KMS-11 (cell line): Measurements from ENCODE around the gene DRG1.
A peak's percentile ranks its signal among the peaks of the same experiment; 100 is the strongest.

Experiments used
- H2AFZ ChIP-seq: fragments of 200-600 bp; sonication (generic); 2 replicates; pipeline ENCODE4 v1.6.1; 2016; ENCODE audit warnings: antibody characterized with exemption, mixed run types, low read depth
- H3K27ac ChIP-seq: fragments of 200-600 bp; sonication (generic); 2 replicates; pipeline ENCODE4 v1.6.1; 2016; ENCODE audit warnings: mild to moderate bottlenecking, mixed run types
- H3K27me3 ChIP-seq: fragments of 200-600 bp; sonication (generic); 2 replicates; pipeline ENCODE4 v1.6.1; 2017; ENCODE audit warnings: mild to moderate bottlenecking, low read depth, mixed run types, moderate library complexity; ENCODE audit not compliant: insufficient read depth
- H3K36me3 ChIP-seq: fragments of 200-600 bp; sonication (generic); 2 replicates; pipeline ENCODE4 v1.6.1; 2017; ENCODE audit warnings: mild to moderate bottlenecking, mixed run types; ENCODE audit not compliant: insufficient read depth
- H3K4me1 ChIP-seq: fragments of 200-600 bp; sonication (generic); 2 replicates; pipeline ENCODE4 v1.6.1; 2016; ENCODE audit warnings: mild to moderate bottlenecking, low read depth, mixed run types; ENCODE audit not compliant: poor library complexity, severe bottlenecking
- H3K4me2 ChIP-seq: fragments of 200-600 bp; sonication (generic); 2 replicates; pipeline ENCODE4 v1.7.0; 2016; ENCODE audit warnings: mild to moderate bottlenecking, mixed run types
- H3K4me3 ChIP-seq: fragments of 200-600 bp; sonication (generic); IDR thresholded peaks from 2 replicates; pipeline ENCODE4 v1.6.1; 2017; ENCODE audit warnings: low read depth, low read length, mixed read lengths; ENCODE audit not compliant: insufficient read depth
- H3K79me2 ChIP-seq: fragments of 200-600 bp; sonication (generic); 2 replicates; pipeline ENCODE4 v1.6.1; 2016; ENCODE audit warnings: low read depth, mixed run types; ENCODE audit not compliant: insufficient read depth
- H3K9ac ChIP-seq: fragments of 200-600 bp; sonication (generic); 2 replicates; pipeline ENCODE4 v1.6.1; 2016; ENCODE audit warnings: mild to moderate bottlenecking, mixed run types
- H4K20me1 ChIP-seq: fragments of 200-600 bp; sonication (generic); 2 replicates; pipeline ENCODE4 v1.6.1; 2016; ENCODE audit warnings: mild to moderate bottlenecking, mixed run types; ENCODE audit not compliant: insufficient read depth
- TF ChIP-seq, protein P1 (sequence below): fragments of 200-600 bp; sonication (generic); conservative IDR thresholded peaks from 2 replicates; pipeline ENCODE4 v1.6.1; 2017; ENCODE audit warnings: low read depth, mild to moderate bottlenecking, antibody characterized with exemption, low read length, moderate library complexity, mixed read lengths

The DRG1 gene, protein sequence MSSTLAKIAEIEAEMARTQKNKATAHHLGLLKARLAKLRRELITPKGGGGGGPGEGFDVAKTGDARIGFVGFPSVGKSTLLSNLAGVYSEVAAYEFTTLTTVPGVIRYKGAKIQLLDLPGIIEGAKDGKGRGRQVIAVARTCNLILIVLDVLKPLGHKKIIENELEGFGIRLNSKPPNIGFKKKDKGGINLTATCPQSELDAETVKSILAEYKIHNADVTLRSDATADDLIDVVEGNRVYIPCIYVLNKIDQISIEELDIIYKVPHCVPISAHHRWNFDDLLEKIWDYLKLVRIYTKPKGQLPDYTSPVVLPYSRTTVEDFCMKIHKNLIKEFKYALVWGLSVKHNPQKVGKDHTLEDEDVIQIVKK

DNA sequence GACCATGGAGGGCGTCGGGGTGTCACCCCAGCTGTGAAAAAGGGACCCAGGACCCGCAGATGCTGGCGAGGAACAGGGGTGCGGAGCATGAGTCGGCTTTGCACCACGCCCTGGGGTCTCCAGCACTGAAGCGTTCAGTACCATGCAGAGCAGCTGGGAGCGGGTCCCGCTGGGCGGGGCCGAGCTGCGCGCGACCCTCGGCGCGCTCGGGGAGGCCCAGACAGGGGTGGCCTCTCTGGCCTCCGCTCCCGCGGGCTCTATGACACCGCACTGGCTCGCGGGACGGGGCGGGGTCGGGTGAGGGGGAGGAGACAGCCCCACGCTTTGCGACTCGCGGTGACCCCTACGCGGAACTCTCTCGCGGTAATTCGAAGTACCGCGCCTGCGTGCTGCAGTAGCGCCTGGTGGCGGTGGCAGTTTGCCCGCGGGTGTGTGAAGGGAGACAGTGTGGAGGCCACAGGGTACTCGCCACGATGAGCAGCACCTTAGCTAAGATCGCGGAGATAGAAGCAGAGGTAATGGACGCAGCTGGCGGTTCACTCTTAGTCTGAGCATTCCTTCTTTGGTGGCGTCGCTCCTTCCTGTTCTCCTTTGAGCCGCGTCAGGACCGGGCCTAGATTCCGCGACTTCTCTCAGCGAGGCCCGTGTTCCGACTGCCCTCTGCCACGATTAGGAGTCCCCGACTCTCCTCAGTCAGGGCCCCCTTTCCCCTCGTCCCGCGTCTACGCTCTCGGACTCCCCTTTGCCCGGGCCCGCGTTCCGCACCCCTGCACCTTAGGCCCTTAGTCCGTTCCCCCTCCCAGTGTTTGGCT, at the start of gene DRG1:
DRG1 (plus strand) TSS at position 394 of the 812 bp plus-strand sequence; CDS start at position 474, 80 bp downstream.
- peak within 1 kb of the TSS; percentile 93 for H3K4me2 ChIP-seq
- peaks cover 49% of the 10 kb centered on the region for H3K79me2 ChIP-seq
- peaks cover 20% of the 10 kb centered on the region for H3K4me1 ChIP-seq
- TF ChIP-seq, protein P1, sequence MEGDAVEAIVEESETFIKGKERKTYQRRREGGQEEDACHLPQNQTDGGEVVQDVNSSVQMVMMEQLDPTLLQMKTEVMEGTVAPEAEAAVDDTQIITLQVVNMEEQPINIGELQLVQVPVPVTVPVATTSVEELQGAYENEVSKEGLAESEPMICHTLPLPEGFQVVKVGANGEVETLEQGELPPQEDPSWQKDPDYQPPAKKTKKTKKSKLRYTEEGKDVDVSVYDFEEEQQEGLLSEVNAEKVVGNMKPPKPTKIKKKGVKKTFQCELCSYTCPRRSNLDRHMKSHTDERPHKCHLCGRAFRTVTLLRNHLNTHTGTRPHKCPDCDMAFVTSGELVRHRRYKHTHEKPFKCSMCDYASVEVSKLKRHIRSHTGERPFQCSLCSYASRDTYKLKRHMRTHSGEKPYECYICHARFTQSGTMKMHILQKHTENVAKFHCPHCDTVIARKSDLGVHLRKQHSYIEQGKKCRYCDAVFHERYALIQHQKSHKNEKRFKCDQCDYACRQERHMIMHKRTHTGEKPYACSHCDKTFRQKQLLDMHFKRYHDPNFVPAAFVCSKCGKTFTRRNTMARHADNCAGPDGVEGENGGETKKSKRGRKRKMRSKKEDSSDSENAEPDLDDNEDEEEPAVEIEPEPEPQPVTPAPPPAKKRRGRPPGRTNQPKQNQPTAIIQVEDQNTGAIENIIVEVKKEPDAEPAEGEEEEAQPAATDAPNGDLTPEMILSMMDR, result no peak
- H3K4me3 ChIP-seq, result no peak within 1 kb of the TSS
- H3K27me3 ChIP-seq, result no peaks in the 10 kb centered on the region
- peak within 1 kb of the TSS; percentile 89 for H2AFZ ChIP-seq
- peaks cover 2% of the 10 kb centered on the region; the same call in 1 of the 2 replicates for H3K36me3 ChIP-seq
- H3K9ac ChIP-seq, result peak within 1 kb of the TSS; percentile 88
- H4K20me1 ChIP-seq, result no peaks in the 10 kb centered on the region
- peak within 1 kb of the TSS; percentile 65 for H3K27ac ChIP-seq

DNA sequence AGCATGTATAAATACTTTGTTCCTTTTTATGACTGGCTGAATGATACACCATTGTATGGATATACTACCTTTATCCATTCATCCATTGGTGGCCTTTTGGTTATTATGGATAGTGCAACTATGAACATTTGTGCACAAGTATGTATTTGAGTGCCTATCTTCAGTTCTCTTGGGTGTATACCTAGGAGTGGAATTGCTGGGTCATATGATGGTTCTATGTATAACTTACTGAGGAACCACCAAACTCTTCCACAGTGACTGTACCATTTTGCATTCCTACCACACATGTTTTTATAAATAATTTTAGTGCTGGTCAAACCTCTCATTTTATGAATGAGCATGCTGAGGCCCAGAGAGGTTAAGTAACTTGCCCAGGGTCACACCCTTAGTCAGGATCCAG, 49.4 kb upstream of the DRG1 start:
- Histone ChIP-seq H3K4me1 (peaks cover 25% of the 10 kb centered on the region), H4K20me1 (no peaks in the 10 kb centered on the region), H3K4me3 (no peak overlapping the region), H3K27me3 (no peaks in the 10 kb centered on the region), H3K36me3 (no peaks in the 10 kb centered on the region), H3K9ac (no peak overlapping the region), H2AFZ (no peak overlapping the region), H3K79me2 (peaks cover 7% of the 10 kb centered on the region; the same call in 1 of the 2 replicates), H3K4me2 (peak overlapping the region; percentile 3; the same call in 1 of the 2 replicates), H3K27ac (no peak overlapping the region)
- TF ChIP-seq, protein P1, result no peak

DNA sequence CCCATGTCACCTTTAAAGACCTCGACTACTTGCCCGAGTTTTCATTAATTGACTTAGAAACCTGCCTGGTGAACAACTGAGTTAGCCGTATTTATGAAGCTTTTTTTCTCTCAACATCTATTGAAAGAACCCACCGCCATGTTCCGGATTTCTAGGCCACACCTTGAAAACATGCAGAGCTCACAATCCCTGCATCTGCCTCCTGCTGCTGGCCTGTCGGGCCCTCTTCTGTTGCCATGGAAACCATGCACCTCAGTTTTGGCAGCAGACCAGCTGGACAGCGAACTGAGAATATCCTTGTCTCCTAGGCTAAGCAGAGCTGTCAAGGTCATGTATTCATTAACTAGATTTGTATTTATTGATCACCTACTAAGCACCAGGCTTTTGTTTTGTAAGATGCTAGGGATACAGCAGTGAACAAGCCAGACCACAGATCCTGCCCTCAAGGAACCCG, 49.0 kb upstream of the DRG1 start:
- no peak overlapping the region for H3K9ac ChIP-seq
- H3K4me1 ChIP-seq, result peaks cover 22% of the 10 kb centered on the region
- H3K4me3 ChIP-seq, result no peak overlapping the region
- no peak overlapping the region for H2AFZ ChIP-seq
- TF ChIP-seq, protein P1, result no peak
- no peaks in the 10 kb centered on the region for H3K27me3 ChIP-seq
- 0 out of 2 replicates have a peak, but pooled peaks cover 3% of the 10 kb centered on the region for H3K79me2 ChIP-seq
- H3K27ac ChIP-seq, result no peak overlapping the region
- H4K20me1 ChIP-seq, result no peaks in the 10 kb centered on the region
- peak overlapping the region; percentile 3; the same call in 1 of the 2 replicates for H3K4me2 ChIP-seq
- no peaks in the 10 kb centered on the region for H3K36me3 ChIP-seq

DNA sequence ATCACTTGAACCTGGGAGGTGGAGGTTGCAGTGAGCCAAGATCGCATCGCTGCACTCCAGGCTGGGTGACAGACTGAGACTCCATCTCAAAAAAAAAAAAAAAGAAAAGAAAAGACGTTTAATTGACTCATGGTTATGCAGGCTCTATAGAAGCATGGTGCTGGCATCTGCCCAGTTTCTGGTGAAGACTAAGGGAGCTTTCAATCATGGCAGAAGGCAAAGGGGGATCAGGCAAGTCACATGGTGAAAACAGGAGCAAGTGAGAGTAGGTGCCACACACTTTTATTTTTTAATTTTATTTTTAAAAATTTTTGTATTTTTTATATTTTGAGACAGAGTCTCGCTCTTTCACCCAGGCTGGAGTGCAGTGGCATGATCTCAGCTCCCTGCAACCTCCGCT, 44.9 kb upstream of the DRG1 start:
- H2AFZ ChIP-seq, result no peak overlapping the region
- H3K27me3 ChIP-seq, result no peaks in the 10 kb centered on the region
- H3K4me2 ChIP-seq, result no peak overlapping the region
- no peak overlapping the region for H3K9ac ChIP-seq
- no peaks in the 10 kb centered on the region for H4K20me1 ChIP-seq
- peaks cover 13% of the 10 kb centered on the region for H3K4me1 ChIP-seq
- TF ChIP-seq, protein P1, result no peak
- H3K27ac ChIP-seq, result no peak overlapping the region
- no peaks in the 10 kb centered on the region for H3K36me3 ChIP-seq
- H3K79me2 ChIP-seq, result no peaks in the 10 kb centered on the region
- no peak overlapping the region for H3K4me3 ChIP-seq
